A673 (cell line): ENCODE data around the gene RASGRP1. TPM values are rescaled to one million over a fixed set of nuclear protein-coding genes. Genes with fewer than 3 reads are reported as not detected.
A peak's percentile ranks its signal among the peaks of the same experiment; 100 is the strongest.

ENCODE experiments used
- BruUV-seq: library from RNA; stranded (reverse); fragments of 400-500 nt; replicated peaks from 2 replicates; lab custom pipeline; 2021; lab: Mats Ljungman, UMichigan
- CTCF ChIA-PET: fragments of 300-600 bp; sonication (Branson Sonifier 250); formaldehyde crosslinking; loops from one replicate; lab custom pipeline; 2022; ENCODE audit warnings: antibody characterized with exemption; lab: Charles Lee
- POLR2A ChIA-PET: fragments of 300-600 bp; sonication (Branson Sonifier 250); formaldehyde crosslinking; loops from one replicate; lab custom pipeline; 2022; ENCODE audit warnings: antibody characterized with exemption; ENCODE audit not compliant: low non-redundant PET; lab: Charles Lee
- DNase-seq: peaks from one replicate; pipeline ENCODE4 v3.0.0-alpha.2; 2015; ENCODE audit warnings: low spot score
- H3K27ac ChIP-seq: fragments of 200-600 bp; sonication (generic); 2 replicates; pipeline ENCODE4 v1.5.1; 2016; ENCODE audit warnings: mixed run types, low read depth, mild to moderate bottlenecking, mixed read lengths, antibody characterized with exemption, low read length; ENCODE audit not compliant: poor library complexity, severe bottlenecking
- H3K27me3 ChIP-seq: fragments of 200-600 bp; sonication (generic); replicated peaks from 2 replicates; pipeline ENCODE4 v1.6.1; 2017; ENCODE audit warnings: mixed run types, low read depth, mild to moderate bottlenecking, mixed read lengths, antibody characterized with exemption, low read length; ENCODE audit not compliant: insufficient read depth, poor library complexity
- H3K36me3 ChIP-seq: fragments of 200-600 bp; sonication (generic); 2 replicates; pipeline ENCODE4 v1.6.1; 2016; ENCODE audit warnings: mixed run types, mild to moderate bottlenecking, mixed read lengths, antibody characterized with exemption, low read length; ENCODE audit not compliant: insufficient read depth, poor library complexity, severe bottlenecking
- H3K4me1 ChIP-seq: fragments of 200-600 bp; sonication (generic); 2 replicates; pipeline ENCODE4 v1.6.1; 2017; ENCODE audit warnings: mixed run types, mild to moderate bottlenecking, mixed read lengths, antibody characterized with exemption, low read length; ENCODE audit not compliant: insufficient read depth, poor library complexity, severe bottlenecking
- H3K4me3 ChIP-seq: fragments of 200-600 bp; sonication (generic); 2 replicates; pipeline ENCODE4 v1.5.1; 2016; ENCODE audit warnings: low read depth, mixed run types, mild to moderate bottlenecking, mixed read lengths, low read length; ENCODE audit not compliant: poor library complexity, severe bottlenecking
- H3K9me3 ChIP-seq: fragments of 200-600 bp; sonication (generic); 2 replicates; pipeline ENCODE4 v1.6.1; 2016; ENCODE audit warnings: mixed run types, low read depth, mild to moderate bottlenecking, mixed read lengths, antibody characterized with exemption, low read length; ENCODE audit not compliant: poor library complexity, severe bottlenecking
- EZH2 ChIP-seq: fragments of 200-600 bp; sonication (generic); IDR thresholded peaks from 2 replicates; pipeline ENCODE4 v1.6.1; 2017; ENCODE audit warnings: borderline replicate concordance, low read depth, mild to moderate bottlenecking, mixed read lengths, antibody characterized with exemption, low read length; ENCODE audit not compliant: poor library complexity, severe bottlenecking
- intact Hi-C: fragments of 100-400 bp; cut with micrococcal nuclease; formaldehyde crosslinking; loops from one replicate; pipeline ENCODE4 v1.10.0; 2022; ENCODE audit not compliant: unreplicated experiment
- total RNA-seq: library from RNA; stranded (reverse); gene quantifications from 2 replicates; pipeline ENCODE4 v1.2.3, GENCODE V29; 2021
- TF ChIP-seq, protein P1 (sequence below): fragments of 300-800, 200-600 bp; sonication (generic); conservative IDR thresholded peaks from 2 replicates; pipeline ENCODE4 v1.5.1; 2017; ENCODE audit warnings: low read depth, mild to moderate bottlenecking, antibody characterized with exemption, low read length, moderate library complexity, mixed read lengths

Gene RASGRP1
- total RNA-seq, 1 experiment from 2014 or later, result not detected

DNA sequence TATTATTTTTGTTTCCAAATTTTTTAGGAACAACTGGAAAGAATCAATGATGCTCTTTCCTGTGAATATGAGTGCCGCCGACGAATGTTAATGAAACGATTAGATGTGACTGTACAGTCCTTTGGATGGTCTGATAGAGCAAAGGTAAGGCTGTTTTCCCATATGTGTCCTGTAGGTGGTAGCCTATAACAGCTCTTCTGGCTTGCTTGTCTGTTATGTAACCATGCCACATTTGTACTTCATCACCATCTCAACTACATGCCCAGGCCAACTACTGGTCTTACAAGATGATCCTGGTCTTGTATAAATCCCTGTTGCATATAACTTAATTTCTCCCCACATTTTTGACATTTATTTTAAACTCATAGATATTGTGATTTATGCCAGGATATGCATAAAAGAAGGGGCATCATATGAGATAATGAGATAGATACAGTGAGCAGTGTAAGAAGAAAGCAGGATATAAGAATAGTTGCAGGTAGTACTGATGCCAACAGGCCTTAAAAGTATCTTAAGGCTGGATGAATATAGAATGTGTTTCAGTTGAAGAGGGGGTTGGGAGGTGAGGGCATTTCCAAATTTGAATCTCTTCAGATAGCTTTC is 90.4 kb downstream of the RASGRP1 start:
- peak; percentile 51 for DNase-seq
- H3K27me3 ChIP-seq, result no peaks in the 10 kb centered on the region
- no peaks in the 10 kb centered on the region for H3K9me3 ChIP-seq
- intact Hi-C loops, result loop anchor here (10.0 kb wide), 1 partner anchor 211 kb away; no protein-coding TSS in a partner anchor
- ChIA-PET POLR2A (no interaction called here), CTCF (no interaction called here)
- no peak for TF ChIP-seq EZH2
- TF ChIP-seq, protein P1, sequence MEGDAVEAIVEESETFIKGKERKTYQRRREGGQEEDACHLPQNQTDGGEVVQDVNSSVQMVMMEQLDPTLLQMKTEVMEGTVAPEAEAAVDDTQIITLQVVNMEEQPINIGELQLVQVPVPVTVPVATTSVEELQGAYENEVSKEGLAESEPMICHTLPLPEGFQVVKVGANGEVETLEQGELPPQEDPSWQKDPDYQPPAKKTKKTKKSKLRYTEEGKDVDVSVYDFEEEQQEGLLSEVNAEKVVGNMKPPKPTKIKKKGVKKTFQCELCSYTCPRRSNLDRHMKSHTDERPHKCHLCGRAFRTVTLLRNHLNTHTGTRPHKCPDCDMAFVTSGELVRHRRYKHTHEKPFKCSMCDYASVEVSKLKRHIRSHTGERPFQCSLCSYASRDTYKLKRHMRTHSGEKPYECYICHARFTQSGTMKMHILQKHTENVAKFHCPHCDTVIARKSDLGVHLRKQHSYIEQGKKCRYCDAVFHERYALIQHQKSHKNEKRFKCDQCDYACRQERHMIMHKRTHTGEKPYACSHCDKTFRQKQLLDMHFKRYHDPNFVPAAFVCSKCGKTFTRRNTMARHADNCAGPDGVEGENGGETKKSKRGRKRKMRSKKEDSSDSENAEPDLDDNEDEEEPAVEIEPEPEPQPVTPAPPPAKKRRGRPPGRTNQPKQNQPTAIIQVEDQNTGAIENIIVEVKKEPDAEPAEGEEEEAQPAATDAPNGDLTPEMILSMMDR, result peak; percentile 66
- H3K36me3 ChIP-seq, result peaks cover 37% of the 10 kb centered on the region
- H3K4me1 ChIP-seq, result no peaks in the 10 kb centered on the region
- H3K4me3 ChIP-seq, result no peak overlapping the region
- no TSS peak for BruUV-seq
- H3K27ac ChIP-seq, result no peak overlapping the region

DNA sequence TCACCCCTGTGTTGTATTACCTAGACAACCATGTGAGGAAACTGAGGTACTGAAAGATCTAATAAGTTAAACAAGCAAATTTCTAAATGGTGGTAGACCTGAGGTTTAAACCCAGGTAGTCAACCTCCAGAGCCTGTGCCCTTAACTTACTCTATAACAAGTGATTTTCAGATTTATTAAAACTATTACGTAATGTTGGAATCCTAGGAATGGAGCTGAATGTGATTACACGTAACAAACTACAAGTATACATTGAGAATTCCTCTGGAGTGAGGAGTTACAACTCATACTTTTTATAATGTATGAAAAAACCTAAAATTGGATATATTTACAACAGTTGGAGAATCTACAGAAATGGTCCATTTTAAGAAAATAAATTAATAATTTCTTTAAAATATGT is 92.6 kb downstream of the RASGRP1 start:
- no peak for DNase-seq

DNA sequence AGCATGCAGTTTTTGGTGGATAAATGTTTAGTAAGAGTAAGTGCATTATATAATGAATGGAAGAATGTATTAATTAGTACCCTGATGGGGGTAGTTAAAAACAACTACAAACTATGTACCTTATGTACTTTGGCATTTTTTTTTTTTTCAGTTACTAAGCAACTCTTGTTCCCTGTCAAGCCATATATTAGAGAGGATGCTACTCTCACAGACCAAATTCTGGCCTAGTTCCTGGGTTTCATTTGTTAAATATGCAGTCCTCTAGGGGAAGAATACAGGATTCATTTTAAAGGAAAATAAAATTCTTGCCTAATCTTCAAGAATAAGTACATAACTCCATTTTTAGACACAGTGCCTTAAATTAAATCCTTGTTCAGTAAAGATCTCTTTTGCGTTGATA is 93.8 kb downstream of the RASGRP1 start:
- Histone ChIP-seq H3K36me3 (peaks cover 31% of the 10 kb centered on the region), H3K9me3 (no peaks in the 10 kb centered on the region), H3K27me3 (no peaks in the 10 kb centered on the region), H3K4me3 (no peak overlapping the region), H3K27ac (no peak overlapping the region), H3K4me1 (no peaks in the 10 kb centered on the region)
- no TSS peak for BruUV-seq
- CTCF ChIA-PET, result no interaction called here
- TF ChIP-seq, protein P1, result no peak
- TF ChIP-seq EZH2, result no peak
- POLR2A ChIA-PET, result no interaction called here
- intact Hi-C loops, result loop anchor here (10.0 kb wide), 1 partner anchor 214 kb away; no protein-coding TSS in a partner anchor
- no peak for DNase-seq

More for the DNA sequence above, 92.6 kb downstream of the RASGRP1 start:
- no TSS peak for BruUV-seq
- no peaks in the 10 kb centered on the region for H3K9me3 ChIP-seq
- no peaks in the 10 kb centered on the region for H3K27me3 ChIP-seq
- H3K27ac ChIP-seq, result no peak overlapping the region
- no peaks in the 10 kb centered on the region for H3K4me1 ChIP-seq
- intact Hi-C loops, result loop anchor here (10.0 kb wide), 1 partner anchor 213 kb away; no protein-coding TSS in a partner anchor
- POLR2A ChIA-PET, result interaction anchor here (0.5 kb wide), 1 partner anchor 776 kb away, joined by 3 read pairs; no protein-coding TSS in a partner anchor
- H3K36me3 ChIP-seq, result peaks cover 36% of the 10 kb centered on the region
- no peak overlapping the region for H3K4me3 ChIP-seq
- CTCF ChIA-PET, result no interaction called here
- TF ChIP-seq, protein P1, result no peak
